DND-41 (cell line): ENCODE measurements around the gene ARSH.

Source experiments
- ATAC-seq: fragments of 200-7000 bp; cut with Tn5 transposase; 3 replicates; pipeline ENCODE4 v1.9.1; 2021; ENCODE audit warnings: low read depth; ENCODE audit not compliant: insufficient read depth
- DNase-seq: peaks from one replicate; pipeline ENCODE4 v3.0.0-alpha.2; 2020
- H2AFZ ChIP-seq: 2 replicates; pipeline ENCODE4 v1.6.0; 2012; ENCODE audit warnings: low read depth, low read length
- H3K27ac ChIP-seq: 2 replicates; pipeline ENCODE4 v1.5.1; 2012; ENCODE audit warnings: low read length, inconsistent platforms
- H3K27me3 ChIP-seq: fragments of 200-600 bp; sonication (generic); 2 replicates; pipeline ENCODE4 v1.6.0; 2012; ENCODE audit warnings: low read length, mild to moderate bottlenecking, inconsistent platforms; ENCODE audit not compliant: insufficient read depth, poor library complexity
- H3K36me3 ChIP-seq: 2 replicates; pipeline ENCODE4 v1.5.1; 2012; ENCODE audit warnings: low read length, inconsistent platforms; ENCODE audit not compliant: insufficient read depth
- H3K4me1 ChIP-seq: 2 replicates; pipeline ENCODE4 v1.5.1; 2012; ENCODE audit warnings: mild to moderate bottlenecking, low read length; ENCODE audit not compliant: insufficient read depth
- H3K4me2 ChIP-seq: 2 replicates; pipeline ENCODE4 v1.6.0; 2012; ENCODE audit warnings: mild to moderate bottlenecking, moderate library complexity, low read length, inconsistent platforms; ENCODE audit not compliant: insufficient read depth
- H3K4me3 ChIP-seq, 2 experiments: fragments of 200-600 bp in 1 of 2; shearing (Covaris generic) in 1 of 2; 2 replicates each; pipeline ENCODE4 v1.5.1; 2012 to 2016; ENCODE audit warnings: inconsistent platforms in 2 of 2, low read length in 2 of 2, mild to moderate bottlenecking in 2 of 2, low read depth in 1 of 2, moderate library complexity in 1 of 2
- H3K79me2 ChIP-seq: 2 replicates; pipeline ENCODE4 v1.6.0; 2012; ENCODE audit warnings: low read length, inconsistent platforms; ENCODE audit not compliant: insufficient read depth
- H3K9ac ChIP-seq: 2 replicates; pipeline ENCODE4 v1.6.0; 2012; ENCODE audit warnings: low read depth, mild to moderate bottlenecking, inconsistent platforms, low read length, moderate library complexity
- H3K9me3 ChIP-seq: 2 replicates; pipeline ENCODE4 v1.5.1; 2012; ENCODE audit warnings: low read length, moderate library complexity, mild to moderate bottlenecking, inconsistent platforms; ENCODE audit not compliant: insufficient read depth, severe bottlenecking
- H4K20me1 ChIP-seq: 2 replicates; pipeline ENCODE4 v1.6.0; 2012; ENCODE audit warnings: low read length; ENCODE audit not compliant: insufficient read depth
- EZH2 ChIP-seq: IDR thresholded peaks from 3 replicates; pipeline ENCODE4 v1.6.1; 2012; ENCODE audit warnings: borderline replicate concordance, low read depth, mild to moderate bottlenecking, moderate library complexity, low read length, inconsistent platforms; ENCODE audit not compliant: severe bottlenecking
- TF ChIP-seq, protein P1 (sequence below): IDR thresholded peaks from 2 replicates; pipeline ENCODE4 v1.5.1; 2012; ENCODE audit warnings: borderline replicate concordance, low read length, moderate library complexity, mild to moderate bottlenecking; ENCODE audit not compliant: poor library complexity, severe bottlenecking; ENCODE audit errors: extremely low read depth

ARSH gene

DNA sequence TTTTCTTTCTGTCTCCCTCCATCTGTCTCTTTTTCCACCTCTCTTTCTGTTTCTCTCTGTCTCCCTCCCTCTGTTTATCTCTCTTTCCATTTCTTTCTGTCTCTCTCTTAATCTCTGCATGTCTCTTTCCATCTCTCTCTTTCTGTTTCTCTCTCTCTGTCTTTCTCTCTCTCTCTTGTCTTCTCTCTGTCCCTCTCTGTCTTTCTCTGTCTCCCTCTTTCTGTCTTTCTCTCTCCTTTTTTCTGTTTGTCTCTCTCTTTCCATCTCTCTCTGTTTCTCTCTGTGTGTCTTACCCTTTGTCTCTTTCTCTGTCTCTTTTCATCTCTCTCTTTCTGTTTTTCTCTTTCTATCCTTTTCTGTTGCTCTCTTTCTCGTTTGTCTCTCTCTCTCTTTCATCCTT, 69.6 kb downstream of the ARSH start:
- ATAC-seq: no peak
- H4K20me1 ChIP-seq: no peaks in the 10 kb centered on the region
- H3K4me2 ChIP-seq: no peak overlapping the region

DNA sequence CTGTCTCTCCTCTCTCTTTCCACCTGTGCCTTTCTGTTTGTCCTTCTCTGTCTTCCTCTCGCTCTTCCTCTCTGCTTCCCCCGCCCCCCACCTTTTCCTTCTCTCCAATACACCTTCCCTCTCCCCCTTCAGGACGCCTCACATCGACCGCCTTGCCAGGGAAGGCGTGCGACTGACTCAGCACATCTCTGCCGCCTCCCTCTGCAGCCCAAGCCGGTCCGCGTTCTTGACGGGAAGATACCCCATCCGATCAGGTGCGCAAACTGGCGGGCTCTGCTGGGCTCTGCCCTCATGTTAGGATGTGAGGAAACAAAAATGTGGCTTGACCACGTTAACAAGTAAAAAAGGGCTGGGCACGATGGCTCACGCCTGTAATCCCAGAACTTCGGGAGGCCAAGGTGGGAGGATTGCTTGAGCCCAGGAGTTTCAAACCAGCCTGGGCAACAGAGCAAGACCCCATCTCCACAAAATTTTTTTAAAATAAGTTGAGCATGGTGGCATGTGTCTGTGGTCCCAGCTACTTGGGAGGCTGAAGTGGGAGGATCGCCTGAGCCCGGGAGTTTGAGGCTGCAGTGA, 70.2 kb downstream of the ARSH start:
- Histone ChIP-seq H3K4me1 (no peaks in the 10 kb centered on the region), H3K4me3 (no peak overlapping the region), H3K27ac (no peak overlapping the region), H4K20me1 (no peaks in the 10 kb centered on the region), H3K9me3 (no peaks in the 10 kb centered on the region), H3K4me2 (no peak overlapping the region), H3K27me3 (no peaks in the 10 kb centered on the region), H3K9ac (no peak overlapping the region), H3K79me2 (no peaks in the 10 kb centered on the region), H3K36me3 (no peaks in the 10 kb centered on the region), H2AFZ (no peak overlapping the region)
- TF ChIP-seq EZH2: no peak
- TF ChIP-seq, protein P1, sequence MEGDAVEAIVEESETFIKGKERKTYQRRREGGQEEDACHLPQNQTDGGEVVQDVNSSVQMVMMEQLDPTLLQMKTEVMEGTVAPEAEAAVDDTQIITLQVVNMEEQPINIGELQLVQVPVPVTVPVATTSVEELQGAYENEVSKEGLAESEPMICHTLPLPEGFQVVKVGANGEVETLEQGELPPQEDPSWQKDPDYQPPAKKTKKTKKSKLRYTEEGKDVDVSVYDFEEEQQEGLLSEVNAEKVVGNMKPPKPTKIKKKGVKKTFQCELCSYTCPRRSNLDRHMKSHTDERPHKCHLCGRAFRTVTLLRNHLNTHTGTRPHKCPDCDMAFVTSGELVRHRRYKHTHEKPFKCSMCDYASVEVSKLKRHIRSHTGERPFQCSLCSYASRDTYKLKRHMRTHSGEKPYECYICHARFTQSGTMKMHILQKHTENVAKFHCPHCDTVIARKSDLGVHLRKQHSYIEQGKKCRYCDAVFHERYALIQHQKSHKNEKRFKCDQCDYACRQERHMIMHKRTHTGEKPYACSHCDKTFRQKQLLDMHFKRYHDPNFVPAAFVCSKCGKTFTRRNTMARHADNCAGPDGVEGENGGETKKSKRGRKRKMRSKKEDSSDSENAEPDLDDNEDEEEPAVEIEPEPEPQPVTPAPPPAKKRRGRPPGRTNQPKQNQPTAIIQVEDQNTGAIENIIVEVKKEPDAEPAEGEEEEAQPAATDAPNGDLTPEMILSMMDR: no peak
- ATAC-seq: no peak
- DNase-seq: no peak

More for the DNA sequence above, 69.6 kb downstream of the ARSH start:
- Histone ChIP-seq H3K36me3 (no peaks in the 10 kb centered on the region), H3K79me2 (no peaks in the 10 kb centered on the region), H3K27ac (no peak overlapping the region), H3K9ac (no peak overlapping the region), H3K27me3 (no peaks in the 10 kb centered on the region), H3K4me3 (no peak overlapping the region), H3K9me3 (no peaks in the 10 kb centered on the region), H3K4me1 (no peaks in the 10 kb centered on the region), H2AFZ (no peak overlapping the region)
- no peak for TF ChIP-seq EZH2
- TF ChIP-seq, protein P1: no peak
- DNase-seq: no peak
